GM18858 (cell line): ENCODE results near the gene SULT1E1.
A peak's percentile ranks its signal among the peaks of the same experiment; 100 is the strongest.
"Not testable (repeated sequence)": the region's sequence is repeated elsewhere in the genome, so short reads cannot be mapped to it uniquely, and the experiment has no call there.

ENCODE experiments used
- ATAC-seq: cut with Tn5 transposase; IDR thresholded peaks from one replicate; pipeline ENCODE4 v1.9.1; 2021; ENCODE audit not compliant: unreplicated experiment

The SULT1E1 gene

DNA sequence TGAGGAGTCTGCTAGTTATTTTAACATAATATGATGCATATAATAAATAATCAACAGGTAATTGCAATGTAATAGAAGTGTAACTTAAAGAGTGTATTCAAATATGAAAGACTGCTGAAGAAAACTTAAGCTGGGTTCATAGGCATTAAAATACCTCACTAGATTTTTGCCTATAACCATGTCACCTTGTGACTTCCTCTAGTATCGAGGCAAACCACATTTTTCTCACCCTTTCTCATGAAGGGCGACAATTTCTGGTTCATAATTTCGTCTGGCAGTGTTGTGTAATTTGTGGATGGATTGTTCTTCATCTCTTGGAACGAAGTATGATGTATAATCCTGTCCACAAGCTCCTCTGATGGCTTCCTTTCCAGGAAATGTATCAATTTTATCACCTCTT is 16.0 kb downstream of the SULT1E1 start:
- peak; percentile 78 for ATAC-seq

DNA sequence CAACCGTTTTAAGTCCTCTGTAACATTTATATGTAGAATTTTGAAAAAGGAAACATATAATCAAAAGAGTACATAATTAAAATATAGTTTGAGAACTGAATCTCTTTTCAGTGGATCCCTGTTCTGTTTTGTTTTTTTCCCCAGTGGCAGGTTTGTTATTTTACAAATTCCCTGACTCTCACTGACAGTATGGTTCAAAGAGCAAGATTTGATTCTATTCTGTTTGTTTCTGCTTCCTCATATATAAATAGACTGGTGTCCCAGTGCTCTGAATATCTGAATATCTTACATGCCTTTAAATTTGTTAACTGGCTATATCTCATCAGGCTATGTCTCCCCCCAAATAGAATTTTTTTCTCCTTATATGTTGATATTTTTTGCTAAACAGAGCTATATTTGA is 16.6 kb downstream of the SULT1E1 start:
- ATAC-seq, result no peak

DNA sequence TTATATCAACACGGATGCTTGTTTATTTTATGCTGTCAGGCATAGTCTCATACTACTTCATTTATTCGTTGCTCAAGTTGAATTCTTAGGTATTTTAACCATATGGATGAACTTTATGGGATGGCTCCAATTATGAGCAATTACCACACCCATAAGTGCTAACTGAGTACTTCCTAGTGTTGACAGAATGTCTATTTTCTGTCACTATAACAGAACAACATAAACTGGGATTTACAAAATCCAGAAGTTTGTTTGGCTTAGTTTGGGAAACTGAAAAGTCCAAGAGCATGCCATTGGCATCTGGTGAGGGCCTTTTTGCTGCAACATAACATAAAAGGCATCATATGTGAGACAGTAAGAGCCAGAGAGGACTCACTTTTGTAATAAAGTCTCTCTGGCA is 21.0 kb downstream of the SULT1E1 start:
- no peak for ATAC-seq

DNA sequence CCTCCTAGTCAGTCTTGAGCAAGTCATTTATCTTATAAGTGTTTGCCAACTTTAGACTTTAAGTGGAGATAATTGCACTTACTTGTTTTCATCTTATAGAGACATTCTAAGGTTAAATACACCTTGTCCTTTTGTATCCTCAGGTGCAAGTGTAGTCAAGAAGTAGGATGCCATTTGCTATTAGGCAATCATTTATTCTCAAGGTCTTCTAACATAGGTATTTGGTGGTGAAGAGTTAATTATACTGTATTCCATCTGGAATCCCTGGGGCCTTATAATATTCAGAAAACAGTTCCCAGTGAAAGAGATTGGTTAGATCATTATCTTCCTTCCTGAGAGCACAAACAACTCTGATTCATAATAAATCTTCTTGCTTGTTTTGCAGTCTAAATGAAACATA is 23.7 kb downstream of the SULT1E1 start:
- ATAC-seq, result no peak

DNA sequence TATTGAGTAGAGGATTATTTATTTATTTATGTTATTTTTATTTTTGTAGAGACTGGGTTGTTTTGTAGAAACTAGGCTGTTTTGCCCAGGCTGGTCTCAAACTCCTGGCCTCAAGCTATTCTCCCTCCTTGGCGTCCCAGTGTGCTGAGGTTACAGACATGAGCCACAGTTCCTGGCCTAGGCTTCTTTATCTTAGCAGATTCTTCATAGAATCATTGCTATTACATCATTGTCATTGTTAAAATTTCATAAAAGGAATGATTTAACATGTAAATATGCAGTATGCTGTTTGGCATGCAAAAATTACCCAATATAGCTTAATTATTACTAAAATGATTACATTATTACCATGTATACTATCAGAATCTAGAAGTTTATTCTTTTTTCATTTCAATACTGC is 24.2 kb downstream of the SULT1E1 start:
- ATAC-seq, result no peak

DNA sequence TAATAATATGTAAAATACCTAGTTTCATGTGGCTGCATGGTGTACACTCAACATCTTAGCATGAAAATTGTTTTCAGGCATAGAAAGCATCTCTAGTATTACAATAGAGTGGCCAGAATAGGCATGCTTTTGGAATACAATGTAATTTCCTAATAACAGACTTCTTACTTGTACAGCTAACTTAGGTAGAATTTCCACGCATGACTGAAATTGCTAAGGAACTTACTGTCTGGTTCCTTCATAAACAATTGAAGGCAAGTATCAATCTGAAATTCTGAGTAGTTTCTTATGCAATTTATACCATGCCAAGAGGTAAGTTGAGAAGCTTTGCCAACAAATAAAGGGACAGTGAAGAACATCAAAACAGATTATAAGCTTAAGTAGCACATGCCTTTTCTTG is 26.7 kb downstream of the SULT1E1 start:
- ATAC-seq, result no peak

DNA sequence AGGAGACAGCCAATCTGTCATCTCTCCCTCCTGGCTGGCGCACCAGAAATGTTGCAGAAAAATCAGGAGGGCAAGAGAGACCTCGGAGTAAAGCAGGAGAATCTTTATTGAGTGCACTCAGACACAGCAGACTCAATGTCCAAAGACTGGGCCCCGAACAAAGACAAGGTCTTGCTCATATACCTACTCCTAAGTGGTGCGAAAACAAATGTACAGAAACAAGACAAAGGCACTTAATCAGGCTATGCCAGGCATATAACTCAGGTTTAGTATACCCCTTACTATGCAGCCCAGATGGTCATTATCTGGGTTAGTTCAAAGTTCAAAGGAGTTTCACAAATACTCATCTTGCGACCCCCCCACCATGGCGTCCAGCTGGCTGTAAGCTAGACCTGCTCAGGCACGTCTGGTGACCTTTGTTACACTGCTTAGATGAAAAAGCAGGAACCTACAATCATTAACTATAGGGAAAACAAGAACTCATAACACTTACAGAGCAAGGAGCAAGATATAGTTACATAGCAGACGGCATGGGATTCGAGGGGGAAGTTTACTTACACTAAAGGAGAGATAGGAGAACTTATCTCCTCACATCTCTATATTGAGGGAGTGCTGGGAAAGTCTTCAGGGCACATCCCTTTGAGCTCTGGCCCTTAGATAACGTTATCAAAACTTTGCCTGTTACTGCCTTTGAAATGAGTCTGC is 27.5 kb downstream of the SULT1E1 start:
- ATAC-seq, result peak; percentile 26

DNA sequence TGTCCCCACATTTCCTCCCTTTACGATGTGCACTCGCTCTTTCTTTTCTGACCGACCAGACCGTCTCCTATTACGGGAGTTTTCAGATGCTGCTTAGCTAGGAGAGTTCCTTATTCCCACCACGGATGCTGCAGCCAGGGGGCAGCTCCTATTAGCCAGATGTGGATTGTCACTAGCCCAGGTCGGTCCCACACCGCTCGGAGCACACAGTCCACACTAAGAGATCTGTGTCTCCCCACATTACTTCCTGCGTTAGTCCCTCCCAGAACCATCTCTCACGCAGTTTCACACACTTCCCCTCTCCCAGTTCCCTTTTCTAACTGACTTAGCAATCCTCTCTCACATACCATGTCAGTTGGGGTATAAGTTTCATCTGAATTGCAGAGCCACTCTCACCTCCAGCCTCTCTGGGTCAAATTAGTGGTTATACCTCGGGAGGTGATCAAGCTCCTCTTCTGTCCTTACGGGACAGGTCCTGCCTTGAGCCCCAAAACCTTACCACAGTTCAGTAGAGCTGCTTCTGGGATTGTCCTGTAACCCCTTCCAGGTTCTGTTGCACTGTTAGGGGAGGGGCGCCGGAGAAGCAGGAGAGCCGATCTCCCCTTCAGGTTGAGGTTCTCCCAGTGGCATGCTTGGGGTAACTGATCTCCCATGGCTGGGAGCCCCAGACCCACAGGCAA is 28.2 kb downstream of the SULT1E1 start:
- ATAC-seq, result peak; percentile 98

DNA sequence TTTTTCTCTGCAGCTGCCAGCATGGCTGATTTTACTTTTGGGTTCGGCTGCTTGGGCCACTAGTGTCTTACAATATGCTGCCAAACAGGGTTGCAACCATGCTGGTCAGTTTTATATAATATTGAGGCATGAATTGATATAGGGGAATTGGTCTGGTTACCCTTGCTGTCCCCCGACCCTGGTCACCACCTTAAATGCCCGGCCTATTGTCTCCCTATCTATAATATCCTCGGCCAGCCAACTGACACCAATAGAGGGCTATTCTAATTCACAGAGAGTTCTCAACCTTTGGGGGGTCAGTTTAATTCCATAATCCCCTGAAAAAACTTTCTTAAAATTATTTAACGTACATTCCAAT is 28.7 kb downstream of the SULT1E1 start:
- ATAC-seq, result no peak

DNA sequence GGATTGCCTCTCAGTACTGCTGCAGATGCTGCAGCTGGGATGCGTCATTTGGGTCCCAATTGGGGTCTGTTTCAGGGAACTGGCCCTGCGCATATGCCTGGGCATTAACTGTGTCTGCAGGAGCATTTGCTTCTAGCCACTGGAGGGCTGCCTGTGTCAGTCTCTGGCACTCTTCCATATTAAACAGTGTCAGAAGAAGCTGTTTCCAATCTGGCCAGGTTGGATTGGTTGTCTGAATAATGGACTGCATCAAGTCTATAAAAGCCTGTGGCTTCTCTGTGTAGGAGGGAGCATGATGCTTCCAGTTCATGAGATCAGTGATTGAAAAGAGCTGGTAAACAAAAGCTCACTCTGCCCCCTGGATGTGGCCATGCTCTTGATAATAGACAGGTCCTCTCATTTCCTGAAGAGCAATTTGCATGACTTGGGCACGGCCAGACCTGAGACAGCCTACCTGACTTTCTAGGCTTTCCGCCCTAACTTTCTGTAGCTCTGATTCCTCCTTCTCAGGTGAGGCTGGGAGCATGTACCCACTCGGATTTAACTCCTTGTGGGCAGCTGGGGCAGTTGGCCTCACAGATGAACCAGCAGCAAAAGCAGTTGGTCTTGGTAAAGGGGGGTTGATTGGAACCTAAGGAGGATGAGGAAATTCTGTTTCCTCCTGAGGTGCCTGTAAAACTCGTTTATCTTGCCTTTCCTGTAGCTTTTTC is 29.2 kb downstream of the SULT1E1 start:
- no peak for ATAC-seq

DNA sequence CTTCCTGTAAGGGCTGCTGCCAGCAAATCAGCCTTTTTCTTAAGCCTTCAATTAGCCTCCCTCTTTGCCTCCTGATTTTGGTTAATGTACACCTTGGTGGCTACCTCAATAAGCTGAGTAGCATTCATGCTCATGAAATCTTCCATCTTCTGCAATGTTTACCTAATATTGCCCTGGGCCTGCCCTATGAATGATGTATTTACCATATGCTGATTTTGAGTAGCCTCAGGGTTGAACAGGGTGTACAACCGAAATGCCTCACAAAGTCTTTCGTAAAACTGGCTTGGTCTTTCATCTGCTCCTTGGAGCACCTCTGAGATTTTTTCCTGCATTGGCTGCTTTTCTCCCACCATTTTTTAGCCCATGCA is 29.8 kb downstream of the SULT1E1 start:
- ATAC-seq, result no peak

DNA sequence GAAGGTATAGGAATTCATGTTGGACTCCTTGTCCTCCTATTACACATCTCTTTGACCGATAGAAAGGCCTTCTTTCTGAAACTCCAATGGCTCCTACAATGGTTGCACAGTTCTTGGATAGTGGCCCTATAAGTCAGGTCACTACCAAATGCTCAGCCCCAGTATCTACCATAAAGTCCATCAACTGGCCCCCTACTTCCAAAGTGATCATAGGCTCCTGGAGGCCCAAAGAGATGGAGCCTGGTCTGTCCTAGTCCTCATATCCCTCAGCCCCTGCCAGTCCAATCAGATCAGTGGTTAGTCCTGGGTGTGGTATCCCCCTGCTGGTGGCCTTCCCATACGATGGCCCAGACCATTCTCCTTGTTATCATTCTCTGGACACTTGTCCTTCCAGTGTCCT is 30.3 kb downstream of the SULT1E1 start:
- ATAC-seq, result no peak

DNA sequence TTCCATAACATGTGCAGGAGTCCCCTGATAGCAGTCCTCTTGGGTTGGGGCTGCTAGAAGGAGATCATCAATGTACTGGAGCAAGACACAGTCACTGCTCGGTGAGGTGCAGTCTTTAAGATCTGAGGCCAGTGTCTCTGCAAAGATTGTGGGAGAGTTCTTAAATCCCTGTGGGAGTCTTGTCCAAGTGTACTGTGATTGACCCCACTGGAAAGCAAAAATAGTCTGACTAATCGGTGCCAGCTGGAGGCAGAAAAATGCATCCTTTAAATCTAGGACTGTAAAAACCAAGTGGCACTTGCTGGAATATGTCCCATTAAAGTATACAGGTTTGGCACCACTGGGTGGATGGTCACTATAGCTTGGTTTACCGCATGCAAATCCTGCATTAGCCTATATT is 31.1 kb downstream of the SULT1E1 start:
- no peak for ATAC-seq

DNA sequence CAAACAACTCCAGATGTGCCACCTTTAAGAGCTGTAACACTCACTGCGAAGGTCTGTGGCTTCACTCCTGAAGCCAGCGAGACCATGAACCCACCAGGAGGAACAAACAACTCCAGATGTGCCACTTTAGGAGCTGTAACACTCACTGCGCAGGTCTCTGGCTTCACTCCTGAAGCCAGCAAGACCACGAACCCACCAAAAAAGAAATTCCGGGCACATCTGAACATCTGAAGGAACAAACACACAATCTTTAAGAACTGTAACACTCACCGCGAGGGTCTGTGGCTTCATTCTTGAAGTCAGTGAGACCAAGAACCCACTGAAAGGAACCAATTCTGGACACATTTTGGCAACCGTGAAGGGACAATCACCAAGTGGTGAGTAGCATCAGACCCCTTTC is 34.9 kb downstream of the SULT1E1 start:
- not testable (repeated sequence) for ATAC-seq

DNA sequence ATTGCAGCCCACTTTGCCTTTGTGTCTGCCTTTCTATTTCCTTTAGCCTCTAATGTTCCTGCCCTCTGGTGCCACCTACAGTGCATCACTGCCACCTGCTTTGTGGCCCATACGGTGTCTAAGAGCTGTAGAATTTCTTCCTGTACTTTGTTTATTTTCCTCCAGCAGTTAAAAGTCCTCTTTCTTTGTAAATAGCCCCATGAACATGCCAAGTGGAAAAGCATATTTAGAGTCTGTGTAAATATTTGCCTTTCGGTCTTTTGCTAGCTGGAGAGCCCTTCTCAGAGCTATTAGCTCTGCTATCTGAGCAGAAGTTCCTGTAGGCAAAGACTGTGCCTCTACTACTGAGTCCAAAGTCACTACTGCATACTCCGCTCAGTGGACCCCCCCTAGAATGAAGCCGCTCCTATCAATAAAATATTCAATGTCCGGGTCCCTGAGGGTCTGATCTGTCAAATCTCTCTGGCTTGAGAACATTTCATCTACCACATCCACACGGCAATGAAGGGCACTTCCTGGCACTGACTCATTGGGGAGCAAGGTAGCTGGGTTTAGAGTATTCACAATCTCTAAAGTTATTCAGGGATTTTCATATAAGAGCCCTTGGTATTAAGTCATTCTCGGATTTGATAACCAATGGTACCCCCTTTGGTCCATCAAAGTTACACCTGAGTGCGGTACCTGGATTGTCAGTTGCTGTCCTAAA is 36.3 kb downstream of the SULT1E1 start:
- peak; percentile 84 for ATAC-seq

DNA sequence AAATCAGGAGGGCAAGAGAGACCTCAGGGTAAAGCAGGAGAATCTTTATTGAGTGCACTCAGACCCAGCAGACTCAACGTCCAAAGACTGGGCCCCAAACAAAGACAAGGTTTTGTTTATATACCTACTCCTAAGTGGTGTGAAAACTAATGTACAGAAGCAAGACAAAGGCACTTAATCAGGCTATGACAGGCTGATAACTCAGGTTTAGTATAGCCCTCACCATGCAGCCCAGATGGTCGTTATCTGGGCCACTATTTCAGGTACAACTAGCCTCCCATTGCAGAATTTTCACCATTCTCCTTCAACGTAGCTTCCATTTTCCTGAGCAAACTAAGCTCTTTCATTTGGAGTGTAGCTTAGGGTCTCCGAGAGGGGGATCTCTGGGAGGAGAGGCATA is 36.9 kb downstream of the SULT1E1 start:
- ATAC-seq, result no peak

DNA sequence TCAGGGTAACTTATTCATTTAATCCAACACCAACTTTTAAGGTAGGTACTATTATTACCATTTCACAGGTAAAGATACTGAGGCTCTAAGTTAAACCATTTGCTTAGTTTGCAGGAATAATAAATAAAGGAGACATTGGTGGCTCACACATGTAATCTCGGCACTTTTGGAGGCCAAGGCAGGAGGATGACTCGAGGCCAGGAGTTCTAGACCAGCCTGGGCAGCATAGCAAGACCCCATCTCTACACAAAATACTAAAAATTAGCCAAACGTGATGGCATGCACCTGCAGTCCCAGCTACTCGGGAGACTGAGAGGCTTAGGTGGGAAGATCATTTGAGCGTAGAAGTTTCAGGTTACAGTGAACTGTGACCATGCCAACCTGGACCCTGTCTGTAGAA is 37.7 kb downstream of the SULT1E1 start:
- ATAC-seq, result no peak

DNA sequence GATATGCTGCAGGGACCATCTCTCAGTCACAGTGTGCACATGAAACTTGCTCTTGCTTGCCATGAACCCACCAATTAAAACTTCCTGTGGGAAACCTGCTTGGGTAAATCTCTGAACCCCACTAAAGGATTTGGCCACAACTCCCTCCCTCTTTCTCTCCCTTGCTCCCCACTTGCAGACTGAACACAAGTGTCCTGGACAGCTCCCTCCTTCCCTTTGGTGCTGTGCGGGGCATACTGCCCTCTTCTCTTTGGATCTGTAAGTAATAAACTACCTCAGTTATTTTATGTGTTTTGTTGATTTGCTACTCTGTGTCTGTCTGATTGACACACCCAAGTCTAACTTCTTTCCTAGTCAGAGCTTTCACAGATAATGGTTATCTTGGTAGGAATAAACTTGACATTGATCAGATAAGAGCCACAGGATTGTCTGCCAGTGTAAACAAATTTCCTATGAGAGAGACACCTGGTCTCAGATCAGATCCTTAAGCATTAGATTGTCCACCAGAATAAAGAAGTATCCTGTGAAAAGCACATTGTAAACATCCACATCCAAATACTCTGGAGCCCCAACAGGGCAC is 41.8 kb downstream of the SULT1E1 start:
- ATAC-seq, result no peak

DNA sequence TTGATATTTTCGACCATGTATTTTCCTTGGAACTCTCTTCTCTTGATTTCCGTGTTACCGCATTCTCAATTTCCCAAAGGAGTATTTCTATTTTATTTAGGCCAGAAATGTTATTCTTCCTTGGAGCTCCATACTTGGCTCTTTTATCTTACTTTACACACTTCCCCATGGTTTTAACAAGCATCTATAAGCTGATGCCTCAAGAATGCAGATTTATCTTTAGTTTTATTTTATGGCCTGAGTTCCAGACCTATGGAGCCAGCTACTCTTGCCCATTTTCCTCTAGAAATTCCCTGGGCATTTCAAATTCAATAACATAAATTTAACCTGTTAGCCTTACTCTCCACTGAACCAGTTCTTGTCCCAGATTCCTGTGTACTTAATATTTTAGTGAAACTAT is 43.7 kb downstream of the SULT1E1 start:
- ATAC-seq, result no peak

DNA sequence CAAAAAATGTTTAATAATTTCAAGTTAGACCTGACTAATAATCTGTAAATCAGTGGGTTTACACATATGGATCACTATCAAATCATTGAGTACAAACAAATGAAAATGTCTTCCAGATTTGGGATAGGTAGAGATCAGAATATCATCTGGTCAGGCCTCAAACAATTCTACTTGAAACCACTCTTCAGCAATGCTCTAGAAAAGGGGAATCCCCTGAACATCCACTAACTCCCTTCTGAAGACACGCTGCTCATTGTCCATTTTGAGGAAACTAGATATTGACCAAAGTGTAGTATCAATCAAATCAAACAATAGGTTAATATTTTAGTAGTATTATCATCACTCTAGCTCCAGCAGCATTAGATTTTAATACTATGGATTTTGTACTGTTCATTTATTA is 46.3 kb downstream of the SULT1E1 start:
- ATAC-seq, result no peak

DNA sequence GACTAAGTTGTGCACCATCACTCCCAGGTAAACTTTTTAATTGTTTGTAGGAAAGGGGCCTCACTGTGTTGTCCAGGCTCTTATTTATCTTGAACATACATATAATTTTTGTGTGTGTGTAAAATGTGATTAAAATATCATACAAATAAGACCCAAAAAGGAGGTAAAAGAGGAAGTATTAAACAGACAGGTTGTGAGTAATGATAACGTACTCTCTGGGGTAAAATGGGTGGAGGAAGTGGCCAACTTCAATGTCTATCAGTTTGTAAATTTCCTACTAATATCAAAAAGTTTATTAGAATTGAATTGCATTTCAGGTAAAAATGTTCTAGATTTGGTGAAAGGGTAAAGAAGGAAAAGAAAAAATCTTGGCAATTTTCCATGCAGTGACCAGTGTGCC is 48.8 kb downstream of the SULT1E1 start:
- ATAC-seq, result no peak
